ENCODE measurements around the gene ZNF621. TPM values are rescaled to one million over a fixed set of nuclear protein-coding genes. Genes with fewer than 3 reads are reported as not detected.

Gene ZNF621
- total RNA-seq, 1 experiment from 2014 or later = 26.2 TPM

DNA sequence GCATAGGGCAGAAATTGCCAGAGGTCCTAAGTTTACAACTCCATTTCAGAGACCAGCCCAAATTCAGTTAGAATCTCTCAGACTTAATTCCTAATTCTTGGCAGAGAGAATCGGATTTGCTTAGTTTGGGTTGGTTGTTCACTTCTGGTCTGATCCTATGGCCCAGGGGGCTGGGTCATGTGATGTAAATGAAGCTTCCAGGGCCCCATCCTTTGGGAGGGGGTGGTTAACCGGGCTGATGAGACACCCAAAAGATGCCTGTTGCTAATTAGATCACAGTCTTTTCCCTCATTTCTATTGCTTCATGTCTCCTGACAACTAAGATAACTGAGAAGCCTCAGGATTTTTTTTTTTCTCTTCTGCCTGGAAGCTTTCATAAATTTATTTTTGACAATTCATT lies 30.1 kb upstream of the ZNF621 start:
- no peaks in the 10 kb centered on the region for H3K9me2 ChIP-seq (ENCODE audit: insufficient read depth)
- BruUV-seq (replicated peaks) = no TSS peak
- no peaks in the 10 kb centered on the region for H4K20me1 ChIP-seq (ENCODE audit: insufficient read depth)
- TF ChIP-seq EZH2 (IDR thresholded peaks at IDR 0.05; ENCODE audit: low read depth) = no peak
- TF ChIP-seq, protein P1, sequence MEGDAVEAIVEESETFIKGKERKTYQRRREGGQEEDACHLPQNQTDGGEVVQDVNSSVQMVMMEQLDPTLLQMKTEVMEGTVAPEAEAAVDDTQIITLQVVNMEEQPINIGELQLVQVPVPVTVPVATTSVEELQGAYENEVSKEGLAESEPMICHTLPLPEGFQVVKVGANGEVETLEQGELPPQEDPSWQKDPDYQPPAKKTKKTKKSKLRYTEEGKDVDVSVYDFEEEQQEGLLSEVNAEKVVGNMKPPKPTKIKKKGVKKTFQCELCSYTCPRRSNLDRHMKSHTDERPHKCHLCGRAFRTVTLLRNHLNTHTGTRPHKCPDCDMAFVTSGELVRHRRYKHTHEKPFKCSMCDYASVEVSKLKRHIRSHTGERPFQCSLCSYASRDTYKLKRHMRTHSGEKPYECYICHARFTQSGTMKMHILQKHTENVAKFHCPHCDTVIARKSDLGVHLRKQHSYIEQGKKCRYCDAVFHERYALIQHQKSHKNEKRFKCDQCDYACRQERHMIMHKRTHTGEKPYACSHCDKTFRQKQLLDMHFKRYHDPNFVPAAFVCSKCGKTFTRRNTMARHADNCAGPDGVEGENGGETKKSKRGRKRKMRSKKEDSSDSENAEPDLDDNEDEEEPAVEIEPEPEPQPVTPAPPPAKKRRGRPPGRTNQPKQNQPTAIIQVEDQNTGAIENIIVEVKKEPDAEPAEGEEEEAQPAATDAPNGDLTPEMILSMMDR (conservative IDR thresholded peaks at IDR 0.05) = no peak
- no peak for DNase-seq
- H3K4me3 ChIP-seq = no peak overlapping the region
- H3K9me3 ChIP-seq (ENCODE audit: insufficient read depth, low read depth) = no peaks in the 10 kb centered on the region
- intact Hi-C loops (cut with micrococcal nuclease; ENCODE audit: unreplicated experiment) = no loop called here
- no peaks in the 10 kb centered on the region for H3K4me1 ChIP-seq (replicated peaks; ENCODE audit: insufficient read depth)
- H3F3A ChIP-seq (ENCODE audit: insufficient read depth, low read depth) = no peaks in the 10 kb centered on the region
- H3K36me3 ChIP-seq (ENCODE audit: low read depth) = no peaks in the 10 kb centered on the region
- POLR2A ChIA-PET (ENCODE audit: unreplicated experiment) = no interaction called here
- no peaks in the 10 kb centered on the region for H3K27me3 ChIP-seq (ENCODE audit: insufficient read depth, low read depth)
- no peaks in the 10 kb centered on the region for H3K79me2 ChIP-seq (ENCODE audit: low read depth)
- CTCF ChIA-PET = no interaction called here
- H3K4me2 ChIP-seq = no peak overlapping the region
- H2AFZ ChIP-seq = no peak overlapping the region
- no peak overlapping the region for H3K27ac ChIP-seq

DNA sequence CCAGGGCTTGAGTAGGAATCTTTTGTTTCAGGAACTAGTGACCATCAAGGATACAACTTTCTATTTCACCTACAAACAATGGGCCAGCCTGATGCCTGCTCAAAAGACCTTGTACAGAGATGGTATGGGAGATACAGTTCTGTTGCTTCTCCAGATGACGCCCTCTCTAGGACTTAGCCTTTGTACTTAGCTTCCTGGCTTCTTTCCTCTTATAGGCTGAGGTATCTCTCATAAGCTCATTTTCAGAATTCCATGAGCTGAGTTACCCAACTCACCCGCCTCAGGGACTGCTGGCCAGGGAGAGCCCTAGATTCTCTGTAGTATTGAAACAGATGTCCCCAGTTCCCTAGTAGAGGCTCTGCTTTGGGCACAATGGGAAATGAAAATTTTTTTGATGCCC lies 27.5 kb upstream of the ZNF621 start:
- intact Hi-C loops (cut with micrococcal nuclease; ENCODE audit: unreplicated experiment) = no loop called here
- Histone ChIP-seq H3K79me2 (ENCODE audit: low read depth) (no peaks in the 10 kb centered on the region), H3K27ac (no peak overlapping the region), H4K20me1 (ENCODE audit: insufficient read depth) (no peaks in the 10 kb centered on the region), H2AFZ (no peak overlapping the region), H3K4me1 (replicated peaks; ENCODE audit: insufficient read depth) (no peaks in the 10 kb centered on the region), H3K9me3 (ENCODE audit: insufficient read depth, low read depth) (no peaks in the 10 kb centered on the region), H3K27me3 (ENCODE audit: insufficient read depth, low read depth) (no peaks in the 10 kb centered on the region), H3K4me3 (no peak overlapping the region), H3K9me2 (ENCODE audit: insufficient read depth) (no peaks in the 10 kb centered on the region), H3K36me3 (ENCODE audit: low read depth) (no peaks in the 10 kb centered on the region), H3K4me2 (no peak overlapping the region), H3F3A (ENCODE audit: insufficient read depth, low read depth) (no peaks in the 10 kb centered on the region)
- no peak for DNase-seq
- no TSS peak for BruUV-seq (replicated peaks)
- TF ChIP-seq EZH2 (IDR thresholded peaks at IDR 0.05; ENCODE audit: low read depth) = no peak
- TF ChIP-seq, protein P1 (conservative IDR thresholded peaks at IDR 0.05) = no peak
- ChIA-PET CTCF (no interaction called here), POLR2A (ENCODE audit: unreplicated experiment) (no interaction called here)

DNA sequence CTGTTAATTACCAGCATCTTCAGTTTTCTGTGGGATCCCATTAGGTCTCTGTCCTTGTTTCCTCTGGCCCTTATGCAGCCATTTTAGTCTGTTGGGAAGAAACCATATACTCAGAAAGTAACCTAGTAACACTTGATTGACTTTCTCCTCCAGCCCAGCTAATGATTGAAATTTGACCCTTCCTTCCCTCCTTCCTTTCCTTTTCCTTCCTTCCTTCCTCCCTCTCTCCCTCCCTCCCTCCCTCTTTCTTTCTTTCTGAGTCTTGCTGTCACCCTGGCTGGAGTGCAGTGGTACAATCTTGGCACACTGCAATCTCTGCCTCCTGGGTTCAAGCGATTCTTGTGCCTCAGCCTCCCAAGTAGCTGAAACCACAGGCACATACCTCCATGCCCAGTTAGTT lies 24.8 kb upstream of the ZNF621 start:
- Histone ChIP-seq H3K4me2 (no peak overlapping the region), H3K9me2 (ENCODE audit: insufficient read depth) (no peaks in the 10 kb centered on the region), H3K79me2 (ENCODE audit: low read depth) (no peaks in the 10 kb centered on the region), H3K36me3 (ENCODE audit: low read depth) (no peaks in the 10 kb centered on the region), H3K9me3 (ENCODE audit: insufficient read depth, low read depth) (no peaks in the 10 kb centered on the region), H2AFZ (no peak overlapping the region), H3K27ac (no peak overlapping the region), H3K27me3 (ENCODE audit: insufficient read depth, low read depth) (no peaks in the 10 kb centered on the region), H3K4me3 (no peak overlapping the region), H4K20me1 (ENCODE audit: insufficient read depth) (no peaks in the 10 kb centered on the region), H3K4me1 (replicated peaks; ENCODE audit: insufficient read depth) (peaks cover 9% of the 10 kb centered on the region), H3F3A (ENCODE audit: insufficient read depth, low read depth) (no peaks in the 10 kb centered on the region; the same call in 1 of the 2 replicates)
- no TSS peak for BruUV-seq (replicated peaks)
- POLR2A ChIA-PET (ENCODE audit: unreplicated experiment) = no interaction called here
- intact Hi-C loops (cut with micrococcal nuclease; ENCODE audit: unreplicated experiment) = no loop called here
- TF ChIP-seq EZH2 (IDR thresholded peaks at IDR 0.05; ENCODE audit: low read depth) = no peak
- TF ChIP-seq, protein P1 (conservative IDR thresholded peaks at IDR 0.05) = no peak
- CTCF ChIA-PET = no interaction called here
- DNase-seq = no peak
